ENCODE data around the gene BCDIN3D.

BCDIN3D gene

DNA sequence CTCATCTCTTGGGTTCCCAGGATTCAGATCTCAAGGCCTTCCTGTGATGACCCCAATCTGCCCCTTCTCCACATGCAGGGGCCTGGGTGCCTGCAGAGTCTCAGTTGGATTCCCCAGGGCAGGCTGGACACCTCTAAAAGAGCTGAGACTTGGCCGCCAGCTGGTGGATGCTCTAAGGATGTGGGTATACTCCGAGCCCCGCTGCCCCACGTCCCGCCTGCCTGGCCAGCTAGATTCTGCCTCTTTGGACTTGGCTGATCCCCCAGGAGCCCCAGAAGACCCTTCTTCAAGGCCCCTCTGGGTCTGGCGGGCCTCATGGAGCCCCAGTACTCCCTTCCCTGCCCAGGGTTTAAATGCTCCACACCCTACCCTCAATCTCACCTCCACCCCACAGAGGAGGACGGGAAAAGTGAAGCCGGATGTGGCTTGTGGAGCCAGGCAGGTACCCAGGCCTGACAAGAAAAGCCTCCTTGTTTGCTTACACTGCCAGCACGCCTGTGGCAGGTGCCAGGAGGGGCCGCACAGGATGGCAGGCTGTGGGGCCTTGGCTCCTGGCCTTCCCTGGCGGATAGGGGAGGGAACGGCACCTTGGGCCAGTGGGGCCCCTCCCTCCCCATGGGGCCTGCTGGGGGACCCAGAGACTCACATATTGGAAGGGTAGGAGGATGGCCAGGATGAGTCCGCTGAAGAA lies 45.7 kb upstream of the BCDIN3D start:
- TF ChIP-seq, protein P1, sequence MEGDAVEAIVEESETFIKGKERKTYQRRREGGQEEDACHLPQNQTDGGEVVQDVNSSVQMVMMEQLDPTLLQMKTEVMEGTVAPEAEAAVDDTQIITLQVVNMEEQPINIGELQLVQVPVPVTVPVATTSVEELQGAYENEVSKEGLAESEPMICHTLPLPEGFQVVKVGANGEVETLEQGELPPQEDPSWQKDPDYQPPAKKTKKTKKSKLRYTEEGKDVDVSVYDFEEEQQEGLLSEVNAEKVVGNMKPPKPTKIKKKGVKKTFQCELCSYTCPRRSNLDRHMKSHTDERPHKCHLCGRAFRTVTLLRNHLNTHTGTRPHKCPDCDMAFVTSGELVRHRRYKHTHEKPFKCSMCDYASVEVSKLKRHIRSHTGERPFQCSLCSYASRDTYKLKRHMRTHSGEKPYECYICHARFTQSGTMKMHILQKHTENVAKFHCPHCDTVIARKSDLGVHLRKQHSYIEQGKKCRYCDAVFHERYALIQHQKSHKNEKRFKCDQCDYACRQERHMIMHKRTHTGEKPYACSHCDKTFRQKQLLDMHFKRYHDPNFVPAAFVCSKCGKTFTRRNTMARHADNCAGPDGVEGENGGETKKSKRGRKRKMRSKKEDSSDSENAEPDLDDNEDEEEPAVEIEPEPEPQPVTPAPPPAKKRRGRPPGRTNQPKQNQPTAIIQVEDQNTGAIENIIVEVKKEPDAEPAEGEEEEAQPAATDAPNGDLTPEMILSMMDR (IDR thresholded peaks at IDR 0.05; ENCODE audit: low read depth, low read length) = no peak
- DNase-seq (ENCODE audit: extremely low read depth, low read depth) = no peak

DNA sequence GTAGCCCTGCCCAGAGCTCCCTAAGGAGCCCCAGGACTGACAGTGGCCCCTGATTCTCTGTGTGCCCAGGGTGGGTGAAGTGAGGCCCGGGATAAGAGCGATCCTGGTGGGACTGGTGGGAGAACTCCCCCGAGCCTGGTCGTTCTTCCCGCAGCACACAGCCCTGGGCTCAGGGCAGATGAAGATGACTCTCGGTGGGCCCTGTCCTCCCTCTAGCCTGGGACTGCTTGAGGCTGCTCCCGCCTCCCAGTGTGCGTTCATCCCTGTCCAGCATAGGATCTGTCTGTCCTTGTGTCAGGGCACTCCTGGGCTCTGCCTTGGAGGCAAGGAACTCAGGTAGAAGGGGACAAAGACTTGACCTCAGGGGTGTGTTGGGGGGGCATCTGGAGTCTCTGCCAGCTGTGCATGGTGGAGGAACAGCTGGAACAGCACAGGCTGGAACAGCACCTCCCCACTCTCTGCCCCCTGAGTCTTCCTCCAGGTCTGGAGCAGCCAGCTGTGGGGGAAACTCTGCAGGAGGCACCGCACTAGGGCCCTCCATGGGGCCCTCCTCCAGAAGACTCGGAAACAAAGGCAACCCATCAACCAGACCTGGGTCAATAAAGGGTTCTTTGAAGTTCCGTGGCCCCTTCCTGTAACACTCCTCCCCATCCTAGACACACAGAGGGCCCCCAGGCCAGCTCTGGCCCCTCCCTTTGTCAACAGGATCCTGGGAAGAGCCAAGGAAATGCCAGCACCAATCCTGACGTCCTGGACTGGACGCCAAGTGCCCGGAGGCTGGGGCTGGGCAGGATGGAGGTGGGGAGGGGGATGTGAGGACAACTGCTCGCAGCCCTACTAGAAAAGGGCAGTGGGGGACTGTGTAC lies 44.9 kb upstream of the BCDIN3D start:
- DNase-seq (ENCODE audit: extremely low read depth, low read depth) = no peak
- TF ChIP-seq, protein P1 (IDR thresholded peaks at IDR 0.05; ENCODE audit: low read depth, low read length) = no peak

DNA sequence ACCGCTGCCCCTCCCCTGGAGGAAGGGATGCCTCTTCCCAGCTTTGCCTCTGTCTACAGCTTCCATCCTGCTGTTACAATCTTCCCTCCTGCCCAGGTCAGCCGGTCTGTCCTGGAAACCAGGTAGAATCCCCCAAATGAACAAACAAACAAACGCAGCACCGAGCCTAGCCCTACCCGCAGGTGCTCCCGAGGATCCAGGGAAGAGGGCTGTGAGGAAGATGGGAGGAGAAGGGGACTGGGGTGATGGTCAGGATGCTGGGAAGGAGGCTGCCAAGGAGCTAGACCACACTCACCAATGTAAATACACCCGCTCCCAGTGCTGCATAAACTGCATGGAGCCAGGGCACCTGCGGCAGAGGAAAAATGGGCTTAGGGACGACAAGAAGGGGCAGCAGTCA lies 44.2 kb upstream of the BCDIN3D start:
- TF ChIP-seq, protein P1 (IDR thresholded peaks at IDR 0.05; ENCODE audit: low read depth, low read length) = no peak
- no peak for DNase-seq (ENCODE audit: extremely low read depth, low read depth)

DNA sequence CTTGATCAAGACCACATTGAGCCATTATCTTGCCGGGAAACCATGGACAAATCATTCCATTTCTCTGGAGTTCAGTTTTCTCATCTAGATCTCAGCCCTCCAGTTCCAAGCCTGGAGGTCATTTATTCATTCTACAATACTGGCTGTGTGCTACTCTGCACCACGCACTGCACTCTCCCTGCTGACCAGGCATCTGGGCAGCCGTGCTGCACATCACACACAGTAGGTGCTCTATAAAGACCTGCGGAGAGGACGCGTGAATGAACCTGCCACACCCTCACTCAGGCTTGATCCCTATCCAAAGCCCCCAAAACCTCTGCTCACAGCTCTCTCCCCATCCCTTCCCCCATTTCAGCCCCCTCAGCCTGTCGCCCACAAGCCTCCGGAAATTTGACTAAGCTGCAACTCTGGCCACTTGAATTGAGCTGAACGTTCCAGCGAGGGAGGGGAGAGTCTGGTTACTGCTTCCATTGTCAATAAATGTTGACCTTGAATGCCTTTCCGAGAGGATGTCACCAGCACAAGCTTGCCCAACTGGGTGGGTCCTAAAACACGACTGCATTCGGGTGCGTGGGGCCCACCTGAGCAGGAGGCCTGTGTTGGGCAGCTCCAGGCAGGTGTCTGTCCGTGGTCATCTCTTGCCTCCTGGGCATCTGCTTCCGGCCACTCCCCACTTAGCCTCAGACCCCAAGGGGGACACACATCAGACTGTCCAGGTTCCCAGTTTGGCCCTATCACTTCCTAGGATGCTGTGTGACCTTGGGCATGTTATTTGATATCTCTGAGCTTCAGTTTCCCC lies 43.0 kb upstream of the BCDIN3D start:
- TF ChIP-seq, protein P1 (IDR thresholded peaks at IDR 0.05; ENCODE audit: low read depth, low read length) = no peak
- no peak for DNase-seq (ENCODE audit: extremely low read depth, low read depth)

DNA sequence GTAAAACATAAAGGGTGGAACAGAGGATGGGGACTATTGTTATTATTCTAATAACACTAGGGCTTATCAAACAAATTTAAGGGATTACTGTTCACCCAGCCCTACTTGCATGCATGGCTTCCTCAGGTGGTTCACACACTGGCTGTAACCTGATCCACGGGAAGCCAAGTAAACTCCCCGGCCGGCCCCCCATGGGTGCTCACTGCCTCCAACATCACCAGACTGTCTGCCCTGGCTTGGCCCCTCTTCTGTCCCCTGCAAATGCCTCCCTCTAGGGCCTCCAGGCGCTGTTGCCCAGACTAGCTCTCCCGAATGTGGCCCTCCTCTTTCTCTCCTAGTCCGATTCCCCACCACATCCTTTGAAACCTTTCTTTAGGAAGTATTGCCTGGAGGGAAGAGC lies 42.2 kb upstream of the BCDIN3D start:
- no peak for DNase-seq (ENCODE audit: extremely low read depth, low read depth)
- TF ChIP-seq, protein P1 (IDR thresholded peaks at IDR 0.05; ENCODE audit: low read depth, low read length) = no peak

DNA sequence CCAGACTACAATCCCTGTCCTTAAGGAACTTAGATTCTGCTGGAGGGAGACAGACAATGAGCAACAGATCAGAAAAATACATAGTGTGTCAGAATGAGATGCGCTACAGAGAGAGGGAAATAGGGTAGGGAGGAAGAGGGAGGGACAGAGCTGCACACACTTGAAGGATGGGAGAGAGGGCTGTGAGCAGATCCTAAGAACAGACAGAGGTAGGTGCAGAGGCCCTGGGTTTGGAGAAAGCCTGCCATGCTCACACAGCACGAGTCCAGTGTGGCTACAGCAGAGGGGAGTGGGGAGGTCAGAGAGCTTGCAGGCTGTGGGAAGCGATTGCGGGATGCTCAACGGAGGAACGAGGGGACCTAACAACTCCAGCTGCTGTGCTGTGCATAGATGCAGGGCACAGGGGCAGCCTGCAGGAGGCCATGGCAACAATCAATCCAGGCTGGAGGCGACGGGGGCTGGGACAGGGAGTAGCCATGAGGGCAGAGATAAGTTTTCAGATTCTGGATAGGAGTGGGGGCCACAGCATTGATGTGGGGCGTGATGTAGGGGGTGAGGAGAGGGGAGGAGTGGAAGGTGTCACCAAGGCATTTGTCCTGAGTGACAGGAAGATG lies 40.1 kb upstream of the BCDIN3D start:
- TF ChIP-seq, protein P1 (IDR thresholded peaks at IDR 0.05; ENCODE audit: low read depth, low read length) = no peak
- no peak for DNase-seq (ENCODE audit: extremely low read depth, low read depth)
